ENCODE measurements around the gene PRKCD.

The PRKCD gene

GRCh38 chr3:53227993-53228885 is 67.2 kb downstream of the PRKCD start:
- Histone ChIP-seq H3K4me2 (no peak overlapping the region), H3K9me3 (no peaks in the 10 kb centered on the region), H3K27me3 (no peaks in the 10 kb centered on the region), H3K27ac (no peak overlapping the region), H3K9ac (no peak overlapping the region), H4K20me1 (peaks cover 98% of the 10 kb centered on the region), H3K4me1 (peaks cover 12% of the 10 kb centered on the region), H3K36me3 (peaks cover 100% of the 10 kb centered on the region), H3K4me3 (no peak overlapping the region)
- TF ChIP-seq Cebpa-rat (IDR thresholded peaks at IDR 0.05), result no peak

- TF ChIP-seq Cebpa-rat (IDR thresholded peaks at IDR 0.05), result no peak
- Histone ChIP-seq H3K9ac (no peak overlapping the region), H3K27ac (no peak overlapping the region), H3K27me3 (no peaks in the 10 kb centered on the region), H3K4me2 (no peak overlapping the region), H3K36me3 (peaks cover 100% of the 10 kb centered on the region), H3K4me1 (peaks cover 12% of the 10 kb centered on the region), H4K20me1 (peaks cover 99% of the 10 kb centered on the region), H3K9me3 (no peaks in the 10 kb centered on the region), H3K4me3 (no peak overlapping the region)
Observed at GRCh38 chr3:53229171-53229570, 68.2 kb downstream of the PRKCD start.

- H3K4me2 ChIP-seq, result no peak overlapping the region
- H3K4me3 ChIP-seq, result no peak overlapping the region
- no peak overlapping the region for H3K27ac ChIP-seq
- TF ChIP-seq Cebpa-rat (IDR thresholded peaks at IDR 0.05), result no peak
- H3K4me1 ChIP-seq, result peaks cover 8% of the 10 kb centered on the region
- H3K9me3 ChIP-seq, result no peaks in the 10 kb centered on the region
- peaks cover 99% of the 10 kb centered on the region for H4K20me1 ChIP-seq
- H3K27me3 ChIP-seq, result no peaks in the 10 kb centered on the region
- H3K36me3 ChIP-seq, result peaks cover 100% of the 10 kb centered on the region
- H3K9ac ChIP-seq, result no peak overlapping the region
Observed at GRCh38 chr3:53229606-53230005, 68.6 kb downstream of the PRKCD start.

GRCh38 chr3:53230041-53230621 is 69.1 kb downstream of the PRKCD start:
- no peak overlapping the region for H3K9ac ChIP-seq
- no peaks in the 10 kb centered on the region for H3K27me3 ChIP-seq
- H3K4me1 ChIP-seq, result peaks cover 3% of the 10 kb centered on the region; the same call in 1 of the 2 replicates
- TF ChIP-seq Cebpa-rat (IDR thresholded peaks at IDR 0.05), result no peak
- H3K27ac ChIP-seq, result no peak overlapping the region
- no peak overlapping the region for H3K4me3 ChIP-seq
- no peak overlapping the region for H3K4me2 ChIP-seq
- peaks cover 99% of the 10 kb centered on the region for H3K36me3 ChIP-seq
- peaks cover 96% of the 10 kb centered on the region for H4K20me1 ChIP-seq
- H3K9me3 ChIP-seq, result no peaks in the 10 kb centered on the region

- no peaks in the 10 kb centered on the region for H3K4me1 ChIP-seq
- H4K20me1 ChIP-seq, result peaks cover 96% of the 10 kb centered on the region
- H3K9ac ChIP-seq, result no peak overlapping the region
- no peak overlapping the region for H3K4me2 ChIP-seq
- H3K36me3 ChIP-seq, result peaks cover 99% of the 10 kb centered on the region
- no peaks in the 10 kb centered on the region for H3K27me3 ChIP-seq
- H3K9me3 ChIP-seq, result no peaks in the 10 kb centered on the region
- no peak overlapping the region for H3K4me3 ChIP-seq
- H3K27ac ChIP-seq, result no peak overlapping the region
- no peak for TF ChIP-seq Cebpa-rat (IDR thresholded peaks at IDR 0.05)
Observed at GRCh38 chr3:53230789-53231188, 69.8 kb downstream of the PRKCD start.

- Histone ChIP-seq H3K4me1 (no peaks in the 10 kb centered on the region), H3K36me3 (peaks cover 99% of the 10 kb centered on the region), H3K27me3 (no peaks in the 10 kb centered on the region), H3K4me2 (no peak overlapping the region), H3K9me3 (no peaks in the 10 kb centered on the region), H3K27ac (no peak overlapping the region), H4K20me1 (peaks cover 96% of the 10 kb centered on the region), H3K9ac (no peak overlapping the region), H3K4me3 (no peak overlapping the region)
- no peak for TF ChIP-seq Cebpa-rat (IDR thresholded peaks at IDR 0.05)
Observed at GRCh38 chr3:53231532-53232511, 70.8 kb downstream of the PRKCD start.

- Histone ChIP-seq H3K36me3 (peaks cover 99% of the 10 kb centered on the region), H4K20me1 (peaks cover 95% of the 10 kb centered on the region)
- no peak for TF ChIP-seq Cebpa-rat (IDR thresholded peaks at IDR 0.05)
Observed at GRCh38 chr3:53232641-53233377, 71.8 kb downstream of the PRKCD start.

GRCh38 chr3:53234130-53234840 is 73.3 kb downstream of the PRKCD start:
- Histone ChIP-seq H3K4me1 (no peaks in the 10 kb centered on the region), H3K27ac (no peak overlapping the region), H3K27me3 (no peaks in the 10 kb centered on the region), H4K20me1 (peaks cover 95% of the 10 kb centered on the region), H3K4me2 (no peak overlapping the region), H3K4me3 (no peak overlapping the region), H3K9ac (no peak overlapping the region), H3K36me3 (peaks cover 99% of the 10 kb centered on the region), H3K9me3 (no peaks in the 10 kb centered on the region)
- no peak for TF ChIP-seq Cebpa-rat (IDR thresholded peaks at IDR 0.05)

More at GRCh38 chr3:53232641-53233377, 71.8 kb downstream of the PRKCD start:
- no peaks in the 10 kb centered on the region for H3K27me3 ChIP-seq
- no peaks in the 10 kb centered on the region for H3K4me1 ChIP-seq
- no peak overlapping the region for H3K9ac ChIP-seq
- H3K27ac ChIP-seq, result no peak overlapping the region
- no peak overlapping the region for H3K4me3 ChIP-seq
- H3K4me2 ChIP-seq, result no peak overlapping the region
- no peaks in the 10 kb centered on the region for H3K9me3 ChIP-seq
